ENCODE measurements around the gene PTPRH.

Gene PTPRH

DNA sequence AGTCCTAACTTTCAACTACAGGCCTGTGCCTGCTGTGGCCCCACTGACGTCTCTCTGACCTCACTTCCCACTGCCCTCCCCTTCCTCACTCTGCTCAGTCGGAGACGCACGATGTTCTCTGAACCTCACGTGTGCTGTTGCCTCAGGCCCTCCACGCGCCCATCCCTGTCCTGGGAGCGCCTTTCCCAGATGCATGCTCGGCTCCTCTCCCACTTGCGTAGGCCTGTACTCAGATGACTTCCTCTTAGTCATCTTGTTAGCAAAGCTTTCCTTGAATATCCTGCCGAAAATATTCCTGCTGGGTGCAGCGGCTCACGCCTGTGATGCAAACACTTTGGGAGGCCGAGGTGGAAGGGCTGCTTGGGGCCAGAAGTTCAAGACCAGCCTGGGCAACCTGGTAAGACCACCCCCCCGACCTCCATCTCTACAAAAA is 19.9 kb downstream of the PTPRH start:
- no peaks in the 10 kb centered on the region for H3K79me1 ChIP-seq (ENCODE audit: low read length)
- H3K14ac ChIP-seq (ENCODE audit: low read length): no peak overlapping the region
- H4K91ac ChIP-seq (ENCODE audit: low read depth, low read length): no peak overlapping the region
- no peak overlapping the region for H3K4ac ChIP-seq (ENCODE audit: low read depth, low read length)
- H3K27ac ChIP-seq (ENCODE audit: low read depth, low read length): no peak overlapping the region
- no peak overlapping the region for H3K4me3 ChIP-seq (ENCODE audit: low read depth, low read length)
- H3K9ac ChIP-seq (ENCODE audit: low read length): no peak overlapping the region
- H3K4me1 ChIP-seq (ENCODE audit: control insufficient read depth in 1 of 2, insufficient read depth in 2 of 2, low read length in 2 of 2): no peaks in the 10 kb centered on the region
- H3K9me3 ChIP-seq (ENCODE audit: insufficient read depth, low read depth, low read length): no peaks in the 10 kb centered on the region
- H3K18ac ChIP-seq (ENCODE audit: low read length): no peak overlapping the region
- H3K23ac ChIP-seq (ENCODE audit: low read length): no peak overlapping the region
- H2BK5ac ChIP-seq (ENCODE audit: low read depth, low read length, poor library complexity): no peak overlapping the region
- no peak overlapping the region for H2BK120ac ChIP-seq (ENCODE audit: insufficient read depth, low read length, poor library complexity)
- H3K27me3 ChIP-seq (ENCODE audit: insufficient read depth, low read length): no peaks in the 10 kb centered on the region
- H2AK5ac ChIP-seq (ENCODE audit: low read length): no peak overlapping the region
- H2AFZ ChIP-seq (ENCODE audit: insufficient read depth, low read length, poor library complexity): no peak overlapping the region
- H3K36me3 ChIP-seq (ENCODE audit: control insufficient read depth in 1 of 2, insufficient read depth in 2 of 2, low read length in 2 of 2): no peaks in the 10 kb centered on the region
- peak in 1 of 2 donors; percentile 9 for DNase-seq
- no peak overlapping the region for H2BK12ac ChIP-seq (ENCODE audit: low read length)
- no peak overlapping the region for H4K8ac ChIP-seq (ENCODE audit: low read depth, low read length)
- H4K12ac ChIP-seq (ENCODE audit: low read depth, low read length): no peak overlapping the region
- no CpG with 5 or more reads among the region's 15 CpGs for WGBS (ENCODE audit: extremely low coverage, insufficient coverage, insufficient read length)
- H3K4me2 ChIP-seq (ENCODE audit: low read length): no peak overlapping the region
- no peaks in the 10 kb centered on the region for H3K79me2 ChIP-seq (ENCODE audit: control insufficient read depth, insufficient read depth, low read length, poor library complexity)

- no peak for DNase-seq
- Histone ChIP-seq H2AK5ac (ENCODE audit: low read length) (no peak overlapping the region), H3K36me3 (ENCODE audit: control insufficient read depth in 1 of 2, insufficient read depth in 2 of 2, low read length in 2 of 2) (no peaks in the 10 kb centered on the region)
Observed at GRCh38 chr19:55188625-55189024, 20.7 kb downstream of the PTPRH start.

GRCh38 chr19:55186080-55186479 is 23.2 kb downstream of the PTPRH start:
- Histone ChIP-seq H4K8ac (ENCODE audit: low read depth, low read length) (no peak overlapping the region), H3K18ac (ENCODE audit: low read length) (no peak overlapping the region), H3K27ac (ENCODE audit: low read depth, low read length) (no peak overlapping the region), H2BK12ac (ENCODE audit: low read length) (no peak overlapping the region), H2AFZ (ENCODE audit: insufficient read depth, low read length, poor library complexity) (no peak overlapping the region), H3K4me3 (ENCODE audit: low read depth, low read length) (no peak overlapping the region), H4K91ac (ENCODE audit: low read depth, low read length) (no peak overlapping the region), H3K27me3 (ENCODE audit: insufficient read depth, low read length) (no peaks in the 10 kb centered on the region), H4K12ac (ENCODE audit: low read depth, low read length) (no peak overlapping the region), H3K9me3 (ENCODE audit: insufficient read depth, low read depth, low read length) (no peaks in the 10 kb centered on the region), H3K4ac (ENCODE audit: low read depth, low read length) (no peak overlapping the region), H3K14ac (ENCODE audit: low read length) (no peak overlapping the region), H2AK5ac (ENCODE audit: low read length) (no peak overlapping the region), H3K4me2 (ENCODE audit: low read length) (no peak overlapping the region), H3K36me3 (ENCODE audit: control insufficient read depth in 1 of 2, insufficient read depth in 2 of 2, low read length in 2 of 2) (no peaks in the 10 kb centered on the region), H3K23ac (ENCODE audit: low read length) (no peak overlapping the region), H3K79me2 (ENCODE audit: control insufficient read depth, insufficient read depth, low read length, poor library complexity) (no peaks in the 10 kb centered on the region), H3K9ac (ENCODE audit: low read length) (no peak overlapping the region), H3K4me1 (ENCODE audit: control insufficient read depth in 1 of 2, insufficient read depth in 2 of 2, low read length in 2 of 2) (no peaks in the 10 kb centered on the region), H2BK5ac (ENCODE audit: low read depth, low read length, poor library complexity) (no peak overlapping the region), H2BK120ac (ENCODE audit: insufficient read depth, low read length, poor library complexity) (no peak overlapping the region), H3K79me1 (ENCODE audit: low read length) (no peaks in the 10 kb centered on the region)
- no CpG with 5 or more reads among the region's 12 CpGs for WGBS (ENCODE audit: extremely low coverage, insufficient coverage, insufficient read length)
- DNase-seq: no peak

More at GRCh38 chr19:55188625-55189024, 20.7 kb downstream of the PTPRH start:
- H3K27me3 ChIP-seq (ENCODE audit: insufficient read depth, low read length): no peaks in the 10 kb centered on the region
- H2AFZ ChIP-seq (ENCODE audit: insufficient read depth, low read length, poor library complexity): no peak overlapping the region
- WGBS (ENCODE audit: extremely low coverage, insufficient coverage, insufficient read length): no CpG with 5 or more reads among the region's 8 CpGs
- H3K23ac ChIP-seq (ENCODE audit: low read length): no peak overlapping the region
- H4K12ac ChIP-seq (ENCODE audit: low read depth, low read length): no peak overlapping the region
- no peaks in the 10 kb centered on the region for H3K4me1 ChIP-seq (ENCODE audit: control insufficient read depth in 1 of 2, insufficient read depth in 2 of 2, low read length in 2 of 2)
- no peak overlapping the region for H3K4ac ChIP-seq (ENCODE audit: low read depth, low read length)
- H4K8ac ChIP-seq (ENCODE audit: low read depth, low read length): no peak overlapping the region
- H3K18ac ChIP-seq (ENCODE audit: low read length): no peak overlapping the region
- H3K14ac ChIP-seq (ENCODE audit: low read length): no peak overlapping the region
- no peak overlapping the region for H3K4me3 ChIP-seq (ENCODE audit: low read depth, low read length)
- no peak overlapping the region for H4K91ac ChIP-seq (ENCODE audit: low read depth, low read length)
- H2BK5ac ChIP-seq (ENCODE audit: low read depth, low read length, poor library complexity): no peak overlapping the region
- no peak overlapping the region for H2BK12ac ChIP-seq (ENCODE audit: low read length)
- no peak overlapping the region for H3K27ac ChIP-seq (ENCODE audit: low read depth, low read length)
- H3K79me1 ChIP-seq (ENCODE audit: low read length): no peaks in the 10 kb centered on the region
- no peak overlapping the region for H3K4me2 ChIP-seq (ENCODE audit: low read length)
- no peaks in the 10 kb centered on the region for H3K9me3 ChIP-seq (ENCODE audit: insufficient read depth, low read depth, low read length)
- no peak overlapping the region for H2BK120ac ChIP-seq (ENCODE audit: insufficient read depth, low read length, poor library complexity)
- H3K9ac ChIP-seq (ENCODE audit: low read length): no peak overlapping the region
- H3K79me2 ChIP-seq (ENCODE audit: control insufficient read depth, insufficient read depth, low read length, poor library complexity): no peaks in the 10 kb centered on the region

GRCh38 chr19:55181740-55182139 is 27.6 kb downstream of the PTPRH start:
- H3K79me1 ChIP-seq (ENCODE audit: low read length): no peaks in the 10 kb centered on the region
- no peak overlapping the region for H3K4me2 ChIP-seq (ENCODE audit: low read length)
- no peak overlapping the region for H3K14ac ChIP-seq (ENCODE audit: low read length)
- H2BK12ac ChIP-seq (ENCODE audit: low read length): no peak overlapping the region
- no peaks in the 10 kb centered on the region for H3K36me3 ChIP-seq (ENCODE audit: control insufficient read depth in 1 of 2, insufficient read depth in 2 of 2, low read length in 2 of 2)
- H4K12ac ChIP-seq (ENCODE audit: low read depth, low read length): no peak overlapping the region
- no peak overlapping the region for H4K91ac ChIP-seq (ENCODE audit: low read depth, low read length)
- no peak overlapping the region for H2BK120ac ChIP-seq (ENCODE audit: insufficient read depth, low read length, poor library complexity)
- no peak for DNase-seq
- H3K27me3 ChIP-seq (ENCODE audit: insufficient read depth, low read length): peaks cover 14% of the 10 kb centered on the region
- no peak overlapping the region for H3K27ac ChIP-seq (ENCODE audit: low read depth, low read length)
- H3K9me3 ChIP-seq (ENCODE audit: insufficient read depth, low read depth, low read length): peaks cover 6% of the 10 kb centered on the region
- H2BK5ac ChIP-seq (ENCODE audit: low read depth, low read length, poor library complexity): no peak overlapping the region
- H3K18ac ChIP-seq (ENCODE audit: low read length): no peak overlapping the region
- peaks cover 0 to 10% of the 10 kb centered on the region in 2 experiments for H3K4me1 ChIP-seq (ENCODE audit: control insufficient read depth in 1 of 2, insufficient read depth in 2 of 2, low read length in 2 of 2)
- H3K79me2 ChIP-seq (ENCODE audit: control insufficient read depth, insufficient read depth, low read length, poor library complexity): no peaks in the 10 kb centered on the region
- H3K4ac ChIP-seq (ENCODE audit: low read depth, low read length): no peak overlapping the region
- no peak overlapping the region for H2AFZ ChIP-seq (ENCODE audit: insufficient read depth, low read length, poor library complexity)
- WGBS (ENCODE audit: extremely low coverage, insufficient coverage, insufficient read length): no CpG with 5 or more reads among the region's 20 CpGs
- no peak overlapping the region for H2AK5ac ChIP-seq (ENCODE audit: low read length)
- H3K23ac ChIP-seq (ENCODE audit: low read length): no peak overlapping the region
- no peak overlapping the region for H3K4me3 ChIP-seq (ENCODE audit: low read depth, low read length)
- no peak overlapping the region for H3K9ac ChIP-seq (ENCODE audit: low read length)
- no peak overlapping the region for H4K8ac ChIP-seq (ENCODE audit: low read depth, low read length)

All from trophoblast cell (in vitro differentiated cells and primary cell).